Measurements from ENCODE around the gene C1orf159. TPM values are rescaled to one million over a fixed set of nuclear protein-coding genes. Genes with fewer than 3 reads are reported as not detected.

C1orf159 gene
- total RNA-seq, 2 experiments from 2014 or later, result 11.1 to 11.3 TPM

DNA sequence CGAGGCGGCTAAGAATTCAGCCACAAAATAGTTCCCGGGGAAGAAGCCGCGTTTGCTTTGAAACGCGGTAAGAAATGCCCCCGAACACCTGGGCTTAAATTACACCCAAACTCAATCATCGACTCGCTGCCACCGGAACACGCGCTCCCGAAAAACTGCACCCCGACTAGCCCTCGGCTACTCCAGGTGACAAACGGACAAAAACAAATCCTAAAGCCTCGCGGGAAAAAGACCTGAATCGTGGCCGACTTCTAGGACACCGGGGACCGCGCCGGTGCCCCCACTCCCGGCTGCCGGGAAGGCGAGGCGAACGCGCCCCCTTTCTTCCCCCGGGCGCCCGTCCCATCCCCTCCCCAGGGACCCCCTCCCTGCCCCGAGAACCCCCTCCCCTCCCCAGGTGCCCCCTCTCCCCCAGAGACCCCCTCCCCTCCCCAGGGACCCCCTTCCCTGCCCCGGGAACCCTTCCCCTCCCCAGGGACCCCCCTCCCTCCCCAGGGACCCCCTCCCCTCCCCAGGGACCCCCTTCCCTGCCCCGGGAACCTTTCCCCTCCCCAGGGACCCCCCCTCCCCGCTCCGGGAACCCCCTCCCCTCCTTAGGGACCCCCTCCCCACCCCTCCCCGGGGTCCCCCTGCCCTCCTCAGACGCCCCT is 628 bp downstream of the C1orf159 start:
- peak overlapping the region; percentile 49 for H3K4me3 ChIP-seq (ENCODE audit: low read length)
- DNase-seq (peak in 2 of 14 experiments; percentile 19 to 31), ATAC-seq (ENCODE audit: poor library complexity) (no peak)
- Mint-ChIP-seq H3K4me1 (ENCODE audit: low read depth) (peaks cover 13% of the 10 kb centered on the region), H3K36me3 (ENCODE audit: low read depth) (peaks cover 4% of the 10 kb centered on the region), H3K27me3 (no peaks in the 10 kb centered on the region), H3K9me3 (peaks cover 2% of the 10 kb centered on the region), H3K4me3 (peak overlapping the region; percentile 85), H3K27ac (no peak overlapping the region)
- TF ChIP-seq, protein P1, sequence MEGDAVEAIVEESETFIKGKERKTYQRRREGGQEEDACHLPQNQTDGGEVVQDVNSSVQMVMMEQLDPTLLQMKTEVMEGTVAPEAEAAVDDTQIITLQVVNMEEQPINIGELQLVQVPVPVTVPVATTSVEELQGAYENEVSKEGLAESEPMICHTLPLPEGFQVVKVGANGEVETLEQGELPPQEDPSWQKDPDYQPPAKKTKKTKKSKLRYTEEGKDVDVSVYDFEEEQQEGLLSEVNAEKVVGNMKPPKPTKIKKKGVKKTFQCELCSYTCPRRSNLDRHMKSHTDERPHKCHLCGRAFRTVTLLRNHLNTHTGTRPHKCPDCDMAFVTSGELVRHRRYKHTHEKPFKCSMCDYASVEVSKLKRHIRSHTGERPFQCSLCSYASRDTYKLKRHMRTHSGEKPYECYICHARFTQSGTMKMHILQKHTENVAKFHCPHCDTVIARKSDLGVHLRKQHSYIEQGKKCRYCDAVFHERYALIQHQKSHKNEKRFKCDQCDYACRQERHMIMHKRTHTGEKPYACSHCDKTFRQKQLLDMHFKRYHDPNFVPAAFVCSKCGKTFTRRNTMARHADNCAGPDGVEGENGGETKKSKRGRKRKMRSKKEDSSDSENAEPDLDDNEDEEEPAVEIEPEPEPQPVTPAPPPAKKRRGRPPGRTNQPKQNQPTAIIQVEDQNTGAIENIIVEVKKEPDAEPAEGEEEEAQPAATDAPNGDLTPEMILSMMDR (IDR thresholded peaks at IDR 0.05), result no peak
- intact Hi-C loops (cut with DNase I, micrococcal nuclease), result loop anchor here (1.0 to 5.0 kb wide), 3 partner anchors 46 to 192 kb away; partner anchors contain the start of genes ACAP3 (in 1 of the 2) and PUSL1 (in 1 of the 2)
- H3K9me3 ChIP-seq (ENCODE audit: control insufficient read depth in 1 of 2, insufficient read depth in 1 of 2, low read length in 2 of 2), result peaks cover 7 to 24% of the 10 kb centered on the region in 2 experiments
- peaks cover 26% of the 10 kb centered on the region for H3K4me1 ChIP-seq (ENCODE audit: insufficient read depth, low read length)
- ChIA-PET POLR2A (interaction anchor here (0.6 to 1.5 kb wide), 3 partner anchors 101 to 284 kb away, joined by 3 to 4 read pairs (median 4); partner anchors contain the start of genes AURKAIP1, CCNL2 and ISG15), CTCF (no interaction called here)
- peaks cover 5% of the 10 kb centered on the region for H3K36me3 ChIP-seq (ENCODE audit: insufficient read depth, low read length)
- no peak overlapping the region for H3K27ac ChIP-seq (ENCODE audit: low read depth in 1 of 2, low read length in 2 of 2)
- no peaks in the 10 kb centered on the region for H3K27me3 ChIP-seq (ENCODE audit: control insufficient read depth in 1 of 2, insufficient read depth in 2 of 2, low read length in 2 of 2)

DNA sequence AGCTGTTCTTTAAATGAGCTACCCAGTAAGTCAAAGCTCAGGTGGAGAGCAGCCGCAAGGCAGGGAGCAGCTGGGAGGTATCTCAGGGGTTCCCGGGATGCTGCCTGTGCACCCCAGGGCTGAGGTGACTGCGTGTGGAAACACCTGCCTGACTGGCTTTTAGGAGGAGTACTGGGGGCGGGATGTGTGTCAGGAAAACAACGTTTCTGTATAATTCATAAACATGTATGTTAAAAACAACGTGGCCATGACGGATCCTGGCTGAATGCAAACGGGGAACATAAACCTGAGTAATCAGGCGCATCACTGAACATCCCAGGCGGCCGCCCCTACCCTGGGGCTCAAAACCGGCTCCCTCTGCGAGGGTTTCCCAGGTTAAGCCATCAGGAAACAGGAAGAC is 1.5 kb downstream of the C1orf159 start:
- no peak overlapping the region for H3K27ac ChIP-seq (ENCODE audit: low read depth in 1 of 2, low read length in 2 of 2)
- peaks cover 5% of the 10 kb centered on the region for H3K36me3 ChIP-seq (ENCODE audit: insufficient read depth, low read length)
- intact Hi-C loops (cut with DNase I, micrococcal nuclease), result loop anchor here in 1 of 2 experiments (5.0 kb wide), 1 partner anchor 77 kb away; no protein-coding TSS in a partner anchor
- H3K4me3 Mint-ChIP-seq, result peak overlapping the region; percentile 85
- DNase-seq, result peak in 3 of 14 experiments; percentile 4 to 32 (median 25)
- peaks cover 7 to 24% of the 10 kb centered on the region in 2 experiments for H3K9me3 ChIP-seq (ENCODE audit: control insufficient read depth in 1 of 2, insufficient read depth in 1 of 2, low read length in 2 of 2)
- POLR2A ChIA-PET, result interaction anchor here (0.8 kb wide), 1 partner anchor 74 kb away, joined by 3 read pairs; no protein-coding TSS in a partner anchor
- CTCF ChIA-PET, result no interaction called here
- peak overlapping the region; percentile 56 for H3K27ac Mint-ChIP-seq
- H3K4me3 ChIP-seq (ENCODE audit: low read length), result no peak overlapping the region
- H3K4me1 Mint-ChIP-seq (ENCODE audit: low read depth), result peaks cover 13% of the 10 kb centered on the region
- peaks cover 4% of the 10 kb centered on the region for H3K36me3 Mint-ChIP-seq (ENCODE audit: low read depth)
- TF ChIP-seq, protein P1 (IDR thresholded peaks at IDR 0.05), result no peak
- H3K4me1 ChIP-seq (ENCODE audit: insufficient read depth, low read length), result peaks cover 26% of the 10 kb centered on the region
- no peaks in the 10 kb centered on the region for H3K27me3 ChIP-seq (ENCODE audit: control insufficient read depth in 1 of 2, insufficient read depth in 2 of 2, low read length in 2 of 2)
- no peak for ATAC-seq (ENCODE audit: poor library complexity)
- H3K9me3 Mint-ChIP-seq, result peaks cover 2% of the 10 kb centered on the region
- H3K27me3 Mint-ChIP-seq, result no peaks in the 10 kb centered on the region

DNA sequence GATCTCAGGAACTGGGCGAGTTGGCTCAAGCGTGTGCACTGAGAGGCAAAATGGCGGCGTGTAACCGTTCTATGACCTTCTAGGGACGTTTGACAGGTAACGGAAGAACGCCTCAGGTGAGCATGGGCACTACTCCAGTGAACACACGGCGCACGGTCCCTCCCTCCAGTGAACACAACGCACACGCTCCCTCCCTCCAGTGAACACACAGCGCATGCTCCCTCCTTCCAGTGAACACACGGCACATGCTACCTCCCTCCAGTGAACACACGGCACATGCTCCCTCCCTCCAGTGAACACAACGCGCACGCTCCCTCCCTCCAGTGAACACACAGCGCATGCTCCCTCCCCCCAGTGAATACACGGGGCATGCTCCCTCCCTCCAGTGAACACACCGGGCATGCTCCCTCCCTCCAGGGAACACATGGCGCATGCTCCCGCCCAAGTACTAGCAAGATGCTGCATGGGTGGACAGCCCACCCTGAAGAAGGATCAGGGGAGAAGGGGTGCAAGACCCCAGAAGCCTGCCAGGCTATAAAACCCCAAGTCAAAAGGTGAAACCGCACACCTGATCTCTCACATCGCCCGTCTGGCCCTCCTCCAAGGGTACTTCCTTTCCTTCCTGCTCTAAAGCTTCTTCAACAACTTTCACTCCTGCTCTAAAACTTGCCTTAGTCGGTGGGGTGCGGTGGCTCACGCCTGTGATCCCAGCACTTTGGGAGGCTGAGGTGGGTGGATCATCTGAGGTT is 3.5 kb downstream of the C1orf159 start:
- H3K36me3 ChIP-seq (ENCODE audit: insufficient read depth, low read length), result peaks cover 5% of the 10 kb centered on the region
- ATAC-seq (ENCODE audit: poor library complexity) (no peak), DNase-seq (peak in 1 of 14 experiments; percentile 14)
- no peak overlapping the region for H3K27ac ChIP-seq (ENCODE audit: low read depth in 1 of 2, low read length in 2 of 2)
- H3K9me3 ChIP-seq (ENCODE audit: control insufficient read depth in 1 of 2, insufficient read depth in 1 of 2, low read length in 2 of 2), result peaks cover 7 to 24% of the 10 kb centered on the region in 2 experiments
- TF ChIP-seq, protein P1 (IDR thresholded peaks at IDR 0.05), result no peak
- ChIA-PET POLR2A (no interaction called here), CTCF (interaction anchor here (0.7 kb wide), 1 partner anchor 38 kb away, joined by 3 read pairs; no protein-coding TSS in a partner anchor)
- H3K9me3 Mint-ChIP-seq, result peaks cover 2% of the 10 kb centered on the region
- no peak overlapping the region for H3K27ac Mint-ChIP-seq
- no peak overlapping the region for H3K4me3 ChIP-seq (ENCODE audit: low read length)
- H3K4me3 Mint-ChIP-seq, result peak overlapping the region; percentile 56
- intact Hi-C loops (cut with DNase I, micrococcal nuclease), result loop anchor here in 1 of 2 experiments (5.0 kb wide), 1 partner anchor 75 kb away; no protein-coding TSS in a partner anchor
- H3K36me3 Mint-ChIP-seq (ENCODE audit: low read depth), result peaks cover 4% of the 10 kb centered on the region
- H3K27me3 ChIP-seq (ENCODE audit: control insufficient read depth in 1 of 2, insufficient read depth in 2 of 2, low read length in 2 of 2), result no peaks in the 10 kb centered on the region
- H3K4me1 Mint-ChIP-seq (ENCODE audit: low read depth), result peaks cover 19% of the 10 kb centered on the region
- H3K27me3 Mint-ChIP-seq, result no peaks in the 10 kb centered on the region
- H3K4me1 ChIP-seq (ENCODE audit: insufficient read depth, low read length), result peaks cover 20% of the 10 kb centered on the region
